H9 (cell line): ENCODE results near the gene PRUNE2. TPM values are rescaled to one million over a fixed set of nuclear protein-coding genes. Genes with fewer than 3 reads are reported as not detected.

Source experiments
- DNase-seq: peaks from one replicate; pipeline ENCODE4 v3.0.0-alpha.2; 2017
- H2AFZ ChIP-seq: one replicate; pipeline ENCODE4 v1.6.1; 2013; ENCODE audit warnings: mild to moderate bottlenecking, low read length, control low read depth, moderate library complexity
- H2AK5ac ChIP-seq: 2 replicates; pipeline ENCODE4 v1.6.1; 2013; ENCODE audit warnings: low read length, control low read depth, mixed read lengths; ENCODE audit not compliant: insufficient read length
- H2BK120ac ChIP-seq: one replicate; pipeline ENCODE4 v1.6.1; 2013; ENCODE audit warnings: low read depth, mild to moderate bottlenecking, low read length, control low read depth, inconsistent platforms; ENCODE audit not compliant: poor library complexity, severe bottlenecking
- H2BK12ac ChIP-seq: 2 replicates; pipeline ENCODE4 v1.6.1; 2013; ENCODE audit warnings: low read length, control low read depth, mixed read lengths, low read depth; ENCODE audit not compliant: insufficient read length
- H2BK15ac ChIP-seq: 2 replicates; pipeline ENCODE4 v1.6.1; 2013; ENCODE audit warnings: low read depth, low read length, control low read depth
- H2BK20ac ChIP-seq: one replicate; pipeline ENCODE4 v1.6.1; 2013; ENCODE audit warnings: low read depth, mild to moderate bottlenecking, low read length, control low read depth, inconsistent platforms; ENCODE audit not compliant: poor library complexity, severe bottlenecking
- H2BK5ac ChIP-seq: 2 replicates; pipeline ENCODE4 v1.6.1; 2013; ENCODE audit warnings: low read length, control low read depth, mixed read lengths; ENCODE audit not compliant: insufficient read length
- H3K14ac ChIP-seq: 2 replicates; pipeline ENCODE4 v1.6.1; 2013; ENCODE audit warnings: low read length, control low read depth; ENCODE audit not compliant: insufficient read depth
- H3K18ac ChIP-seq: 2 replicates; pipeline ENCODE4 v1.6.1; 2013; ENCODE audit warnings: low read depth, mild to moderate bottlenecking, mixed read lengths, low read length, control low read depth; ENCODE audit not compliant: insufficient read length
- H3K23ac ChIP-seq: 2 replicates; pipeline ENCODE4 v1.6.1; 2013; ENCODE audit warnings: low read length, control low read depth, mixed read lengths, low read depth; ENCODE audit not compliant: insufficient read length
- H3K23me2 ChIP-seq: 2 replicates; pipeline ENCODE4 v1.6.1; 2013; ENCODE audit warnings: low read depth, mild to moderate bottlenecking, mixed read lengths, low read length, control low read depth; ENCODE audit not compliant: insufficient read length, poor library complexity, severe bottlenecking
- H3K27ac ChIP-seq: 2 replicates; pipeline ENCODE4 v1.5.1; 2013; ENCODE audit warnings: low read length, control low read depth, mixed read lengths, low read depth; ENCODE audit not compliant: insufficient read length
- H3K27me3 ChIP-seq: 2 replicates; pipeline ENCODE4 v1.6.1; 2013; ENCODE audit warnings: low read length, control low read depth, inconsistent platforms; ENCODE audit not compliant: insufficient read depth
- H3K4ac ChIP-seq: 2 replicates; pipeline ENCODE4 v1.6.1; 2013; ENCODE audit warnings: low read depth, mild to moderate bottlenecking, control low read depth, inconsistent platforms, low read length, moderate library complexity
- H3K4me1 ChIP-seq: 2 replicates; pipeline ENCODE4 v1.6.1; 2013; ENCODE audit warnings: low read length, control low read depth, inconsistent platforms; ENCODE audit not compliant: insufficient read depth
- H3K4me2 ChIP-seq: 2 replicates; pipeline ENCODE4 v1.6.1; 2013; ENCODE audit warnings: low read length, control low read depth, mixed read lengths; ENCODE audit not compliant: insufficient read length, insufficient read depth
- H3K56ac ChIP-seq: 2 replicates; pipeline ENCODE4 v1.6.1; 2013; ENCODE audit warnings: low read depth, mild to moderate bottlenecking, mixed read lengths, low read length, control low read depth; ENCODE audit not compliant: insufficient read length
- H3K79me1 ChIP-seq: 2 replicates; pipeline ENCODE4 v1.6.1; 2013; ENCODE audit warnings: low read depth, mild to moderate bottlenecking, moderate library complexity, low read length, control low read depth, inconsistent platforms; ENCODE audit not compliant: insufficient read depth, poor library complexity, severe bottlenecking
- H3K79me2 ChIP-seq: 2 replicates; pipeline ENCODE4 v1.6.1; 2013; ENCODE audit warnings: low read length, control low read depth, inconsistent platforms; ENCODE audit not compliant: insufficient read depth
- H3K9ac ChIP-seq: 2 replicates; pipeline ENCODE4 v1.6.1; 2013; ENCODE audit warnings: low read length, control low read depth, mixed read lengths; ENCODE audit not compliant: insufficient read length; ENCODE audit errors: extremely low read depth
- H3K9me3 ChIP-seq: one replicate; pipeline ENCODE4 v1.6.1; 2013; ENCODE audit warnings: low read depth, low read length, inconsistent platforms; ENCODE audit not compliant: control insufficient read depth
- H3T11ph ChIP-seq: one replicate; pipeline ENCODE4 v1.6.1; 2013; ENCODE audit warnings: mild to moderate bottlenecking, low read length, control low read depth, inconsistent platforms
- H4K20me1 ChIP-seq: one replicate; pipeline ENCODE4 v1.6.1; 2013; ENCODE audit not compliant: control insufficient read depth, insufficient read length, insufficient read depth
- H4K5ac ChIP-seq: 2 replicates; pipeline ENCODE4 v1.6.1; 2013; ENCODE audit warnings: low read depth, mild to moderate bottlenecking, mixed read lengths, low read length, control low read depth; ENCODE audit not compliant: insufficient read length
- H4K8ac ChIP-seq: replicated peaks from 2 replicates; pipeline ENCODE4 v1.6.1; 2013; ENCODE audit warnings: low read length, control low read depth, mixed read lengths, low read depth; ENCODE audit not compliant: insufficient read length
- H4K91ac ChIP-seq: 2 replicates; pipeline ENCODE4 v1.6.1; 2013; ENCODE audit warnings: low read depth, mild to moderate bottlenecking, moderate library complexity, mixed read lengths, low read length, control low read depth; ENCODE audit not compliant: insufficient read length
- H3K27ac Mint-ChIP-seq, 3 experiments: 2 replicates in 2 of 3; 3 replicates in 1 of 3; pipeline ENCODE4 v1.8.0; 2020 to 2021; ENCODE audit warnings: mixed read lengths in 3 of 3, mild to moderate bottlenecking in 1 of 3, moderate library complexity in 1 of 3
- H3K27me3 Mint-ChIP-seq: 2 replicates; pipeline ENCODE4 v1.8.0; 2021; ENCODE audit warnings: low read depth, mild to moderate bottlenecking, moderate library complexity, mixed read lengths
- H3K36me3 Mint-ChIP-seq, 3 experiments: 2 replicates in 2 of 3; 3 replicates in 1 of 3; pipeline ENCODE4 v1.8.0; 2020 to 2021; ENCODE audit warnings: low read depth in 3 of 3, mixed read lengths in 3 of 3; ENCODE audit not compliant: insufficient read depth in 1 of 3
- H3K4me1 Mint-ChIP-seq, 2 experiments: 2 replicates each; pipeline ENCODE4 v1.8.0; 2020; ENCODE audit warnings: mixed read lengths in 2 of 2
- H3K4me3 Mint-ChIP-seq, 2 experiments: 2 replicates in 1 of 2; 3 replicates in 1 of 2; pipeline ENCODE4 v1.8.0; 2020 to 2021; ENCODE audit warnings: mild to moderate bottlenecking in 2 of 2, mixed read lengths in 2 of 2, moderate library complexity in 1 of 2
- H3K9me3 Mint-ChIP-seq, 2 experiments: 2 replicates in 1 of 2; 3 replicates in 1 of 2; pipeline ENCODE4 v1.8.0; 2020; ENCODE audit warnings: mild to moderate bottlenecking in 2 of 2, mixed read lengths in 2 of 2, moderate library complexity in 1 of 2
- CTCF ChIP-seq: fragments of 200-600 bp; sonication (generic); conservative IDR thresholded peaks from 3 replicates; pipeline ENCODE4 v1.8.0; 2021; ENCODE audit warnings: antibody characterized with exemption, mild to moderate bottlenecking
- WGBS: extraction: QIAGEN DNeasy Blood & Tissue Kit; methylation state at CpG from one replicate; pipeline ENCODE4 v1.1.7; 2013; ENCODE audit warnings: missing lambda C conversion rate, low lambda C conversion rate, mixed read lengths; ENCODE audit not compliant: insufficient read length; ENCODE audit errors: extremely low coverage; 5-methylcytosine and 5-hydroxymethylcytosine counted together
- total RNA-seq: library from RNA; stranded (reverse); gene quantifications from 2 replicates; pipeline ENCODE4 v1.2.1, GENCODE V29; 2021

PRUNE2 gene
- total RNA-seq, 1 experiment from 2014 or later: 12.1 TPM

GRCh38 chr9:76709020-76709419 is 196.9 kb downstream of the PRUNE2 start:
- Histone ChIP-seq H3K4me1 (no peaks in the 10 kb centered on the region), H4K8ac (no peak overlapping the region), H3K9me3 (no peaks in the 10 kb centered on the region), H3K79me2 (no peaks in the 10 kb centered on the region), H3K4me2 (no peak overlapping the region), H3K56ac (no peak overlapping the region), H2BK120ac (no peak overlapping the region), H4K5ac (no peak overlapping the region), H3K23ac (no peak overlapping the region), H4K91ac (no peak overlapping the region), H3K18ac (no peak overlapping the region), H2BK12ac (no peak overlapping the region), H2AFZ (no peak overlapping the region), H4K20me1 (no peaks in the 10 kb centered on the region), H3K23me2 (no peaks in the 10 kb centered on the region), H2BK15ac (no peak overlapping the region), H3K4ac (no peak overlapping the region), H3K27me3 (no peaks in the 10 kb centered on the region), H2BK20ac (no peak overlapping the region), H3K14ac (no peak overlapping the region), H3K9ac (no peak overlapping the region), H3T11ph (no peak overlapping the region), H2BK5ac (no peak overlapping the region), H2AK5ac (no peak overlapping the region), H3K27ac (no peak overlapping the region), H3K79me1 (no peaks in the 10 kb centered on the region)
- no peak overlapping the region for H3K4me3 Mint-ChIP-seq
- peaks cover 0 to 3% (median 0%) of the 10 kb centered on the region in 3 experiments; a peak in 2 of 7 replicates for H3K36me3 Mint-ChIP-seq
- no peak overlapping the region; a peak in 1 of 7 replicates for H3K27ac Mint-ChIP-seq
- peaks cover 2% of the 10 kb centered on the region; the same call in 1 of the 2 replicates for H3K27me3 Mint-ChIP-seq
- no peaks in the 10 kb centered on the region for H3K9me3 Mint-ChIP-seq
- WGBS: no CpG with 5 or more reads among the region's 9 CpGs
- DNase-seq: no peak
- TF ChIP-seq CTCF: no peak
- peaks cover 0 to 3% of the 10 kb centered on the region in 2 experiments; a peak in 2 of 4 replicates for H3K4me1 Mint-ChIP-seq
